T-helper 1 cell treated with Interleukin-12 subunit alpha and Interleukin-12 subunit beta and Interleukin-4 antibody, amounts not matched to agents 30 μg/mL and 1 μg/mL, for 36 hours (primary cell): Measurements from ENCODE around the gene C2orf69.
"Not testable (repeated sequence)": the region's sequence is repeated elsewhere in the genome, so short reads cannot be mapped to it uniquely, and the experiment has no call there.

Source experiments
- H3K27ac Mint-ChIP-seq: one replicate; pipeline ENCODE4 v1.8.0; 2021; ENCODE audit warnings: mild to moderate bottlenecking, mixed read lengths
- H3K27me3 Mint-ChIP-seq: one replicate; pipeline ENCODE4 v1.8.0; 2021; ENCODE audit warnings: low read depth, mixed read lengths
- H3K36me3 Mint-ChIP-seq: one replicate; pipeline ENCODE4 v1.8.0; 2021; ENCODE audit warnings: low read depth, mixed read lengths
- H3K4me1 Mint-ChIP-seq: one replicate; pipeline ENCODE4 v1.8.0; 2021; ENCODE audit warnings: low read depth, mixed read lengths
- H3K4me3 Mint-ChIP-seq: one replicate; pipeline ENCODE4 v1.8.0; 2021; ENCODE audit warnings: mild to moderate bottlenecking, moderate library complexity, mixed read lengths
- H3K9me3 Mint-ChIP-seq: one replicate; pipeline ENCODE4 v1.8.0; 2021; ENCODE audit warnings: mixed read lengths

C2orf69 gene

DNA sequence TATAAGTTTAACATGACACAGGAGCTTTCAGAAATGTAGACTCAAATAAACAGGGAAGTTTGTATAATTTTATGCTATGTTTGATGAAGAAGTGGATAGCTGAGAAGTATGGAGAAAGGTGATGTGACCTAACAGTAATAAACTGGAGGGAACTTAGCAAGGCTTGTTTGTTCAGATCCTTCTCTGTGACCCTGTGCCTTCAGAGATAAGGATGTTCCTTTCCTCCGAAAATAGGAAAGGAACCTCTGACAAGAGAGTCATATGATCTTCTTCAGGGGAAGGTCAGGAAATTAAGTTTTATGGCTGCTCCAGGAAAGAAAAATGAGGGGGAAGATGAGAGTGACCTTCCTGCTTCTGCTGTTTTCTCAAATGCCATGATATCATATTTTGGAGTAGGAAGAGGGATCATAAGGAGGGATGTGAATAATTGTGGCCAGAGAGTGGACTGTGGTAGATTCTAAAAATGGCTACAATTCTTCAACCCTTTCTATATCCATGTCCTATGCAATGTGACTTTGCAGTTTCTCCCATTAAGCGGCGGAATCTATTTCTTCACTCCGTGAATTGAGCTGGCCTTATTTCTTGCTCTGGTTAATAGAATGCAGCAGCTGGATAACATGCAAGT lies 8.5 kb upstream of the C2orf69 start:
- Mint-ChIP-seq H3K4me1 (peaks cover 3% of the 10 kb centered on the region), H3K27me3 (peaks cover 36% of the 10 kb centered on the region), H3K36me3 (no peaks in the 10 kb centered on the region), H3K4me3 (no peak overlapping the region), H3K27ac (no peak overlapping the region), H3K9me3 (no peaks in the 10 kb centered on the region)

- Mint-ChIP-seq H3K9me3 (no peaks in the 10 kb centered on the region), H3K27me3 (peaks cover 36% of the 10 kb centered on the region), H3K4me3 (no peak overlapping the region), H3K4me1 (peaks cover 3% of the 10 kb centered on the region), H3K36me3 (no peaks in the 10 kb centered on the region), H3K27ac (no peak overlapping the region)
Measured at GRCh38 chr2:199903111-199903510, 8.0 kb upstream of the C2orf69 start.

DNA sequence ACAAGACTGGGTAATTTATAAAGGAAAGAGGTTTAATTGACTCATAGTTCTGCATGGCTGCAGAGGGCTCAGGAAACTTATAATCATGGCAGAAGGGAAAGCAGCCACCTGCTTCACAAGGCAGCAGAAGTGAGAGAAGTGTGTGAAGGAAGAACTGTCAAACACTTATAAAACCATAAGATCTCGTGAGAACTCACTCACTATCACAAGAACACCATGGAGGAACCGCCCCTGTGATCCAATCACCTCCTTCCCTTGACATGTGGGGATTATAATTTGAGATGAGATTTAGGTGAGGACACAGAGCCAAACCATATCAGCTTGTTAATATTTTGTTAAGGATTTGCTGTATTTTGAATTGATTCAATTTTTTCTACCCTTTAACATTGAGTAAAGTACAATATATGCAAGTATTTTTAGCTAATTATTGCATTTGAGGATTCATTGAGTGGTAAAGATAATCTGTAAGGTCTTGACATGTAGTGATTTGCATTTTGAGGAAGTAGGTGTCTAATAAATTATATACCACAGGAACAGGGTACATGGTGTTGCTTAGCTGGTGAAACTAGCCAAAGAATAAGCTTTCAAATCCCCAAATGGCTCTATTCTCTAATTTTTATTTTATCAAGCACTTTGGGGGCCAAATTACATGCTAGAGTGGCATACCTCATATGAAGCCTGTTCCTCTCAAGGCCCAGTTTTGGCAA lies 3.9 kb upstream of the C2orf69 start:
- Mint-ChIP-seq H3K4me3 (no peak overlapping the region), H3K27me3 (peaks cover 30% of the 10 kb centered on the region), H3K36me3 (peaks cover 3% of the 10 kb centered on the region), H3K4me1 (peaks cover 16% of the 10 kb centered on the region), H3K27ac (no peak overlapping the region), H3K9me3 (no peaks in the 10 kb centered on the region)

- Mint-ChIP-seq H3K4me1 (peaks cover 37% of the 10 kb centered on the region), H3K36me3 (peaks cover 15% of the 10 kb centered on the region), H3K9me3 (no peaks in the 10 kb centered on the region), H3K4me3 (peak overlapping the region; percentile 99), H3K27me3 (peaks cover 13% of the 10 kb centered on the region), H3K27ac (peak overlapping the region; percentile 97)
Measured at GRCh38 chr2:199910338-199911051, 598 bp upstream of the C2orf69 start.

- H3K4me3 Mint-ChIP-seq: peak overlapping the region; percentile 99
- H3K4me1 Mint-ChIP-seq: peaks cover 37% of the 10 kb centered on the region
- H3K9me3 Mint-ChIP-seq: peaks cover 6% of the 10 kb centered on the region
- peaks cover 6% of the 10 kb centered on the region for H3K27me3 Mint-ChIP-seq
- peaks cover 27% of the 10 kb centered on the region for H3K36me3 Mint-ChIP-seq
- peak overlapping the region; percentile 97 for H3K27ac Mint-ChIP-seq
Measured at GRCh38 chr2:199911877-199912161, 726 bp downstream of the C2orf69 start.

DNA sequence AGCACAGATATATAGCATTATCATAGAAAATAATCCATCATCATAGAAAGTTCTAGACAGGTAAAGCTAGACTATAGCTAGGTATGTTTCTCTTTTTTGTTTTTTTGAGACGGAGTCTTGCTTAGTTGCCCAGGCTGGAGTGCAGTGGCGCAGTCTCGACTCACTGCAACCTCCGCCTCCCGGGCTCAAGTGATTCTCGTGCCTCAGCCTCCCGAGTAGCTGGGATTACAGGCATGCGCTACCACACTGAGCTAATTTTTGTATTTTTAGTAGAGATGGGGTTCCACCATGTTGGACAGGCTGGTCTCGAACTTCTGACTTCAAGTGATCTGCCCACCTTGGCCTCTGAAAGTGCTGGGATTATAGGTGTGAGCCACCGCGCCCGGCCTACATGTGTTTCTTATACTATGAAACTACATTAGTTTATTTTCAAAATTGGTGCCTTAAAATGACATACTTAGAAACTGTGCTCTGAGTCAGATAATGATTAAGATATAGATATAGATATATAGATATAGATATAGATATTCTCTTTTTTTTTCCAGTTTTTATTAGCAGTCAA lies 1.5 kb downstream of the C2orf69 start:
- H3K36me3 Mint-ChIP-seq: peaks cover 35% of the 10 kb centered on the region
- not testable (repeated sequence) for H3K27me3 Mint-ChIP-seq
- peaks cover 14% of the 10 kb centered on the region for H3K9me3 Mint-ChIP-seq
- peak overlapping the region; percentile 65 for H3K4me3 Mint-ChIP-seq
- peaks cover 34% of the 10 kb centered on the region for H3K4me1 Mint-ChIP-seq
- H3K27ac Mint-ChIP-seq: peak overlapping the region; percentile 33

DNA sequence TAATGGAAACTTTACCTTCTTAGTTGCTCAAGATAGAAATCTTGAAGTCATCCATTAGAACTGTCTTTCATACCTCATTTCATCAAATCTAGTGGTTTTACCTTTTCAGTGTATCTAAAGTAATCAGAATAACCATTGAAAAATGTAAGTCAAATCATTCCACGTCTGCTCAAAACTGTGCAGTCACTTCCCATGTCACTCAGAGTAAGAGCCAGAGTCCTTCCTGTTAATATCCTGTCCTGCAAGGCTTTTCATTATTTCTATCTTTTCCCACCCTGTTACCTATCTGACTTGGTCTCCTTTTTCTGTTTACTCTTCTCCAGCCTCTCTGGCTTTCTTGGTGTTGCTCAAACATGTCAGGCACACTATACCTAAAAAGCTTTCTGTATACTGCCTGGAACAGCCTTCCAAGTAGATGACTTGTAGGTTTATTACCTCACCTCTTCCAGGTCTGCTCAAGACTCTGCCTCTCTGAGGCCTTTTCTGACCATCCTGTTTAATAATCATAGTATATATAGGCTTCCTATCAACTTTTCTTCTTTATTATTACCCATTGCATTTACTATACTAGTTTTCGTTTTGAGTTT lies 3.4 kb downstream of the C2orf69 start:
- Mint-ChIP-seq H3K27me3 (no peaks in the 10 kb centered on the region), H3K4me1 (peaks cover 34% of the 10 kb centered on the region), H3K36me3 (peaks cover 49% of the 10 kb centered on the region), H3K27ac (peak overlapping the region; percentile 9), H3K9me3 (peaks cover 19% of the 10 kb centered on the region), H3K4me3 (peak overlapping the region; percentile 39)

- no peaks in the 10 kb centered on the region for H3K27me3 Mint-ChIP-seq
- no peak overlapping the region for H3K27ac Mint-ChIP-seq
- peaks cover 19% of the 10 kb centered on the region for H3K9me3 Mint-ChIP-seq
- H3K4me1 Mint-ChIP-seq: peaks cover 23% of the 10 kb centered on the region
- peaks cover 50% of the 10 kb centered on the region for H3K36me3 Mint-ChIP-seq
- H3K4me3 Mint-ChIP-seq: no peak overlapping the region
Measured at GRCh38 chr2:199916980-199917379, 5.9 kb downstream of the C2orf69 start.

- Mint-ChIP-seq H3K4me1 (peaks cover 7% of the 10 kb centered on the region), H3K9me3 (peaks cover 4% of the 10 kb centered on the region), H3K4me3 (no peak overlapping the region), H3K27me3 (no peaks in the 10 kb centered on the region), H3K36me3 (peaks cover 31% of the 10 kb centered on the region), H3K27ac (no peak overlapping the region)
Measured at GRCh38 chr2:199922856-199923255, 11.8 kb downstream of the C2orf69 start.

- no peak overlapping the region for H3K27ac Mint-ChIP-seq
Measured at GRCh38 chr2:199923924-199924323, 12.8 kb downstream of the C2orf69 start.

DNA sequence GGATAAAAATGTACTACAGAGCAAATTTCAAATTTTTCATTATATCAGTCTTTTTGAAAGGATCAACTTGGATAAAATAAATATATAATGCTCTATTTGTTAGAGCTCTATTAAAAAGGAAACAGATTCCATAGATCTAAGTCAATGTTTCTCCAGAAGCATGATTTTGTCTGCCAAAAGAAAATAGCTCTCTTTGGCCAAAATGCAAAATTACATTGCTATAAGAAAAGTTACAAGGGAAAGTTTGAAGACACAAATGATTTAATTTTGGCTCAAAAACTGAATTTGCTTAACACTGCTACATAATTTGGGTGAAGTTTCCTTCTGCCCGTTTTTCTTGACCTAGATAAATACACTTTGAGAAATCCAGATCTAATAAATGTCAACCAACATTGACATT lies 15.7 kb downstream of the C2orf69 start:
- Mint-ChIP-seq H3K4me3 (no peak overlapping the region), H3K27me3 (no peaks in the 10 kb centered on the region), H3K27ac (no peak overlapping the region), H3K36me3 (peaks cover 32% of the 10 kb centered on the region), H3K9me3 (no peaks in the 10 kb centered on the region), H3K4me1 (peaks cover 7% of the 10 kb centered on the region)

More at GRCh38 chr2:199923924-199924323, 12.8 kb downstream of the C2orf69 start:
- Mint-ChIP-seq H3K27me3 (no peaks in the 10 kb centered on the region), H3K4me3 (no peak overlapping the region), H3K36me3 (peaks cover 32% of the 10 kb centered on the region), H3K9me3 (no peaks in the 10 kb centered on the region), H3K4me1 (peaks cover 7% of the 10 kb centered on the region)

DNA sequence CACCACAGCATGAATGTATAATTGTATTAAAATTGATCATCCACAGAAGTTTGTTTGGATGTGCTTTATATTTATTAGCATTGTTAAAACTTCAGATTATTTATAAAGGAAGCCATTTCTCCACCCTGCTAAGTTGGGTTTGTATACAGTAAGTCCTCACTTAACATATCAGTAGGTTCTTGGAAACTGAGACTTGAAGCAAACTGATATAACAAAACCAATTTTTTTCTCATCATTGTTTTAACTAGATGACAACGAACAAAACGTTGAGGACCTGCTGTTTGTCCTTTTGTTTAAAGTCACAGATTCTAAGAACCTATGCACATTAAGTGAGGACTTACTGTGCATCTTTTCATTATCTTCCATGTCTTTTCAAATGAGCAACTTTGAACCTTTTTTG lies 17.1 kb downstream of the C2orf69 start:
- no peaks in the 10 kb centered on the region for H3K27me3 Mint-ChIP-seq
- H3K36me3 Mint-ChIP-seq: peaks cover 36% of the 10 kb centered on the region
- no peak overlapping the region for H3K4me3 Mint-ChIP-seq
- peaks cover 11% of the 10 kb centered on the region for H3K4me1 Mint-ChIP-seq
- H3K9me3 Mint-ChIP-seq: no peaks in the 10 kb centered on the region
- no peak overlapping the region for H3K27ac Mint-ChIP-seq

- H3K36me3 Mint-ChIP-seq: peaks cover 36% of the 10 kb centered on the region
- peaks cover 14% of the 10 kb centered on the region for H3K4me1 Mint-ChIP-seq
- H3K27ac Mint-ChIP-seq: no peak overlapping the region
- no peak overlapping the region for H3K4me3 Mint-ChIP-seq
- no peaks in the 10 kb centered on the region for H3K9me3 Mint-ChIP-seq
- no peaks in the 10 kb centered on the region for H3K27me3 Mint-ChIP-seq
Measured at GRCh38 chr2:199928626-199929025, 17.5 kb downstream of the C2orf69 start.

DNA sequence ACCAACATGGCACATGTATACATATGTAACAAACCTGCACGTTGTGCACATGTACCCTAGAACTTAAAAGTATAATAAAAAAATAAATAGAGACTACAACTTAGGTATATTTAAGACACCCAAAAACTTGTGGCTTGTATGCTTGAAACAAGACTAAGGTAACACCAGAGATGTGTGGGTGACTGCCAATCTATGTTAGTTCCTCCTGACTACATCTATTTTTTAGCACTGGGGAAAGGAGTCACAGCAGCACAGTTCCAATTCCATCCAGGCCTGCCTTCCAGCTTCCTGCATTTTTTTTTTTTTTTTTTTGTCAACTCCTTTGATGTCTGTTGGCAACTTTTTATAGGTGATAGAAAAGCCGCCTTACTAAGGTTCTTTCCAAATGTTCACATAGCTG lies 18.2 kb downstream of the C2orf69 start:
- no peaks in the 10 kb centered on the region for H3K9me3 Mint-ChIP-seq
- no peak overlapping the region for H3K27ac Mint-ChIP-seq

More for the DNA sequence above, 18.2 kb downstream of the C2orf69 start:
- Mint-ChIP-seq H3K4me1 (peaks cover 13% of the 10 kb centered on the region), H3K4me3 (no peak overlapping the region), H3K27me3 (no peaks in the 10 kb centered on the region), H3K36me3 (peaks cover 36% of the 10 kb centered on the region)
